ENCODE data around the gene NREP. TPM values are rescaled to one million over a fixed set of nuclear protein-coding genes. Genes with fewer than 3 reads are reported as not detected.

NREP gene
- total RNA-seq: 21.6 TPM
- long read RNA-seq, transcript NREP-202 (5 exons, 2,581 nt): major isoform, 13 of 20 reads
- long read RNA-seq, partial matches to known transcripts: 0 of 20 reads
- long read RNA-seq, other reads (novel, unspliced or antisense): 3 of 20 reads

- no peaks in the 10 kb centered on the region for H3K27me3 ChIP-seq (ENCODE audit: low read depth)
- intact Hi-C loops (cut with DNase I): no loop called here
- H3K36me3 ChIP-seq: no peaks in the 10 kb centered on the region
- H3K9me3 ChIP-seq: no peaks in the 10 kb centered on the region
- peaks cover 24% of the 10 kb centered on the region for H3K4me1 ChIP-seq
- ATAC-seq (peak; percentile 27 to 55), DNase-seq (peak; percentile 55)
- peak within 1 kb of the TSS; percentile 71 for H3K4me3 ChIP-seq
- TF ChIP-seq CTCF (IDR thresholded peaks at IDR 0.05): no peak
- peak within 1 kb of the TSS; percentile 91 for H3K27ac ChIP-seq
These were observed at the start of gene NREP for GRCh38 chr5:111756581-111757354. NREP (minus strand) TSS chr5:111757194; CDS start chr5:111755772, 1,422 bp downstream.

GRCh38 chr5:111806753-111807152 is 49.8 kb upstream of the NREP start:
- intact Hi-C loops (cut with DNase I): no loop called here
- Histone ChIP-seq H3K4me3 (no peak overlapping the region), H3K27ac (no peak overlapping the region), H3K27me3 (ENCODE audit: low read depth) (no peaks in the 10 kb centered on the region), H3K9me3 (no peaks in the 10 kb centered on the region), H3K36me3 (no peaks in the 10 kb centered on the region), H3K4me1 (no peaks in the 10 kb centered on the region)
- no peak for TF ChIP-seq CTCF (IDR thresholded peaks at IDR 0.05)
- no peak for DNase-seq
- no peak for ATAC-seq

- Histone ChIP-seq H3K4me1 (no peaks in the 10 kb centered on the region), H3K36me3 (no peaks in the 10 kb centered on the region), H3K4me3 (no peak overlapping the region), H3K27me3 (ENCODE audit: low read depth) (no peaks in the 10 kb centered on the region), H3K9me3 (no peaks in the 10 kb centered on the region), H3K27ac (no peak overlapping the region)
- intact Hi-C loops (cut with DNase I): no loop called here
- no peak for ATAC-seq
- no peak for DNase-seq
- TF ChIP-seq CTCF (IDR thresholded peaks at IDR 0.05): no peak
These were observed 49.2 kb upstream of the NREP start for GRCh38 chr5:111806156-111806555.

DNA sequence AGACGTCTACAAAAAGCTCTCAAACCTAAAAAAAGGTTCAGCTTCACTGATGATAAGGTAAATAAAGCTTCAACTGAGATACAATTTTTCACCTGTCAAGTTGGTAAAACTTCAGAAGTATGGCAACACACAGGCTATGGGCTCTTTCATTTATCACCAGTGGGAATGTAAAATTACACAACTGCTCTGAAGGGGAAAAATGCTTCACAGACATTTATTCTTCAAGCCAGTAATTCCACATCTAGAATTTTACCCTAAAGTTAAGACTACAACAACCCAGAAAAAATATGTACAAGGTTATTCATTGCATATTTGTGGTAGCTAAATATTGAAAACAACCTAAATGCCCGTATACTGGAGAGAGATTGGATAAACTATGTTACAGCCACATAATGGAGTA is 48.1 kb upstream of the NREP start:
- Histone ChIP-seq H3K4me1 (no peaks in the 10 kb centered on the region), H3K9me3 (no peaks in the 10 kb centered on the region), H3K36me3 (no peaks in the 10 kb centered on the region), H3K4me3 (no peak overlapping the region), H3K27ac (no peak overlapping the region), H3K27me3 (ENCODE audit: low read depth) (no peaks in the 10 kb centered on the region)
- no peak for TF ChIP-seq CTCF (IDR thresholded peaks at IDR 0.05)
- intact Hi-C loops (cut with DNase I): no loop called here
- DNase-seq (no peak), ATAC-seq (no peak)

DNA sequence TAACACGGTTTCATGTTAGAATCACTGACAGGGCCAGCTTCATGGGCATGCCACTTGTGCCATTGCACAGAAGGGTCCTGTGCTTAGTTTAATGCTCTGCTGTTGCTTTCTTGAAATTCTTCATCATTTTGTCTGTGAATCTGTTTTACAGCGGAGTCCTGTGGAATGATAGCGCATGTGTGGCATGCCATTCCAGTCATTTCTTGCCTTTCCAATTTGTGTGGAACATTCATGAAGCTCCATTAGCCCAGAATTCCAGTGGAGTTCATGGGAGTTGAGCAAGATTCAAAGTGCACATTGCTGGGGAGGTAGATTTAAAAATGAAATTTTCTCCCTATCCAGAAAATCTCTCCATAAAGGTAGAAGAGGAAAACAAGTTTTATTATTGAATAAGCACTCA is 43.4 kb upstream of the NREP start:
- DNase-seq (no peak), ATAC-seq (no peak)
- intact Hi-C loops (cut with DNase I): no loop called here
- Histone ChIP-seq H3K36me3 (no peaks in the 10 kb centered on the region), H3K27ac (no peak overlapping the region), H3K4me1 (no peaks in the 10 kb centered on the region), H3K27me3 (ENCODE audit: low read depth) (no peaks in the 10 kb centered on the region), H3K4me3 (no peak overlapping the region), H3K9me3 (no peaks in the 10 kb centered on the region)
- TF ChIP-seq CTCF (IDR thresholded peaks at IDR 0.05): no peak
